H9 (cell line): Measurements from ENCODE around the gene CHST1. TPM values are rescaled to one million over a fixed set of nuclear protein-coding genes. Genes with fewer than 3 reads are reported as not detected.

ENCODE experiments used
- DNase-seq: peaks from one replicate; pipeline ENCODE4 v3.0.0-alpha.2; 2017
- H2AFZ ChIP-seq: one replicate; pipeline ENCODE4 v1.6.1; 2013; ENCODE audit warnings: mild to moderate bottlenecking, low read length, control low read depth, moderate library complexity
- H2AK5ac ChIP-seq: 2 replicates; pipeline ENCODE4 v1.6.1; 2013; ENCODE audit warnings: low read length, control low read depth, mixed read lengths; ENCODE audit not compliant: insufficient read length
- H2BK120ac ChIP-seq: one replicate; pipeline ENCODE4 v1.6.1; 2013; ENCODE audit warnings: low read depth, mild to moderate bottlenecking, low read length, control low read depth, inconsistent platforms; ENCODE audit not compliant: poor library complexity, severe bottlenecking
- H2BK12ac ChIP-seq: 2 replicates; pipeline ENCODE4 v1.6.1; 2013; ENCODE audit warnings: low read length, control low read depth, mixed read lengths, low read depth; ENCODE audit not compliant: insufficient read length
- H2BK15ac ChIP-seq: 2 replicates; pipeline ENCODE4 v1.6.1; 2013; ENCODE audit warnings: low read depth, low read length, control low read depth
- H2BK20ac ChIP-seq: one replicate; pipeline ENCODE4 v1.6.1; 2013; ENCODE audit warnings: low read depth, mild to moderate bottlenecking, low read length, control low read depth, inconsistent platforms; ENCODE audit not compliant: poor library complexity, severe bottlenecking
- H2BK5ac ChIP-seq: 2 replicates; pipeline ENCODE4 v1.6.1; 2013; ENCODE audit warnings: low read length, control low read depth, mixed read lengths; ENCODE audit not compliant: insufficient read length
- H3K14ac ChIP-seq: 2 replicates; pipeline ENCODE4 v1.6.1; 2013; ENCODE audit warnings: low read length, control low read depth; ENCODE audit not compliant: insufficient read depth
- H3K18ac ChIP-seq: 2 replicates; pipeline ENCODE4 v1.6.1; 2013; ENCODE audit warnings: low read depth, mild to moderate bottlenecking, mixed read lengths, low read length, control low read depth; ENCODE audit not compliant: insufficient read length
- H3K23ac ChIP-seq: 2 replicates; pipeline ENCODE4 v1.6.1; 2013; ENCODE audit warnings: low read length, control low read depth, mixed read lengths, low read depth; ENCODE audit not compliant: insufficient read length
- H3K23me2 ChIP-seq: 2 replicates; pipeline ENCODE4 v1.6.1; 2013; ENCODE audit warnings: low read depth, mild to moderate bottlenecking, mixed read lengths, low read length, control low read depth; ENCODE audit not compliant: insufficient read length, poor library complexity, severe bottlenecking
- H3K27ac ChIP-seq: 2 replicates; pipeline ENCODE4 v1.5.1; 2013; ENCODE audit warnings: low read length, control low read depth, mixed read lengths, low read depth; ENCODE audit not compliant: insufficient read length
- H3K27me3 ChIP-seq: 2 replicates; pipeline ENCODE4 v1.6.1; 2013; ENCODE audit warnings: low read length, control low read depth, inconsistent platforms; ENCODE audit not compliant: insufficient read depth
- H3K4ac ChIP-seq: 2 replicates; pipeline ENCODE4 v1.6.1; 2013; ENCODE audit warnings: low read depth, mild to moderate bottlenecking, control low read depth, inconsistent platforms, low read length, moderate library complexity
- H3K4me1 ChIP-seq: 2 replicates; pipeline ENCODE4 v1.6.1; 2013; ENCODE audit warnings: low read length, control low read depth, inconsistent platforms; ENCODE audit not compliant: insufficient read depth
- H3K4me2 ChIP-seq: 2 replicates; pipeline ENCODE4 v1.6.1; 2013; ENCODE audit warnings: low read length, control low read depth, mixed read lengths; ENCODE audit not compliant: insufficient read length, insufficient read depth
- H3K56ac ChIP-seq: 2 replicates; pipeline ENCODE4 v1.6.1; 2013; ENCODE audit warnings: low read depth, mild to moderate bottlenecking, mixed read lengths, low read length, control low read depth; ENCODE audit not compliant: insufficient read length
- H3K79me1 ChIP-seq: 2 replicates; pipeline ENCODE4 v1.6.1; 2013; ENCODE audit warnings: low read depth, mild to moderate bottlenecking, moderate library complexity, low read length, control low read depth, inconsistent platforms; ENCODE audit not compliant: insufficient read depth, poor library complexity, severe bottlenecking
- H3K79me2 ChIP-seq: 2 replicates; pipeline ENCODE4 v1.6.1; 2013; ENCODE audit warnings: low read length, control low read depth, inconsistent platforms; ENCODE audit not compliant: insufficient read depth
- H3K9ac ChIP-seq: 2 replicates; pipeline ENCODE4 v1.6.1; 2013; ENCODE audit warnings: low read length, control low read depth, mixed read lengths; ENCODE audit not compliant: insufficient read length; ENCODE audit errors: extremely low read depth
- H3K9me3 ChIP-seq: one replicate; pipeline ENCODE4 v1.6.1; 2013; ENCODE audit warnings: low read depth, low read length, inconsistent platforms; ENCODE audit not compliant: control insufficient read depth
- H3T11ph ChIP-seq: one replicate; pipeline ENCODE4 v1.6.1; 2013; ENCODE audit warnings: mild to moderate bottlenecking, low read length, control low read depth, inconsistent platforms
- H4K20me1 ChIP-seq: one replicate; pipeline ENCODE4 v1.6.1; 2013; ENCODE audit not compliant: control insufficient read depth, insufficient read length, insufficient read depth
- H4K5ac ChIP-seq: 2 replicates; pipeline ENCODE4 v1.6.1; 2013; ENCODE audit warnings: low read depth, mild to moderate bottlenecking, mixed read lengths, low read length, control low read depth; ENCODE audit not compliant: insufficient read length
- H4K8ac ChIP-seq: replicated peaks from 2 replicates; pipeline ENCODE4 v1.6.1; 2013; ENCODE audit warnings: low read length, control low read depth, mixed read lengths, low read depth; ENCODE audit not compliant: insufficient read length
- H4K91ac ChIP-seq: 2 replicates; pipeline ENCODE4 v1.6.1; 2013; ENCODE audit warnings: low read depth, mild to moderate bottlenecking, moderate library complexity, mixed read lengths, low read length, control low read depth; ENCODE audit not compliant: insufficient read length
- H3K27ac Mint-ChIP-seq, 3 experiments: 2 replicates in 2 of 3; 3 replicates in 1 of 3; pipeline ENCODE4 v1.8.0; 2020 to 2021; ENCODE audit warnings: mixed read lengths in 3 of 3, mild to moderate bottlenecking in 1 of 3, moderate library complexity in 1 of 3
- H3K27me3 Mint-ChIP-seq: 2 replicates; pipeline ENCODE4 v1.8.0; 2021; ENCODE audit warnings: low read depth, mild to moderate bottlenecking, moderate library complexity, mixed read lengths
- H3K36me3 Mint-ChIP-seq, 3 experiments: 2 replicates in 2 of 3; 3 replicates in 1 of 3; pipeline ENCODE4 v1.8.0; 2020 to 2021; ENCODE audit warnings: low read depth in 3 of 3, mixed read lengths in 3 of 3; ENCODE audit not compliant: insufficient read depth in 1 of 3
- H3K4me1 Mint-ChIP-seq, 2 experiments: 2 replicates each; pipeline ENCODE4 v1.8.0; 2020; ENCODE audit warnings: mixed read lengths in 2 of 2
- H3K4me3 Mint-ChIP-seq, 2 experiments: 2 replicates in 1 of 2; 3 replicates in 1 of 2; pipeline ENCODE4 v1.8.0; 2020 to 2021; ENCODE audit warnings: mild to moderate bottlenecking in 2 of 2, mixed read lengths in 2 of 2, moderate library complexity in 1 of 2
- H3K9me3 Mint-ChIP-seq, 2 experiments: 2 replicates in 1 of 2; 3 replicates in 1 of 2; pipeline ENCODE4 v1.8.0; 2020; ENCODE audit warnings: mild to moderate bottlenecking in 2 of 2, mixed read lengths in 2 of 2, moderate library complexity in 1 of 2
- CTCF ChIP-seq: fragments of 200-600 bp; sonication (generic); conservative IDR thresholded peaks from 3 replicates; pipeline ENCODE4 v1.8.0; 2021; ENCODE audit warnings: antibody characterized with exemption, mild to moderate bottlenecking
- WGBS: extraction: QIAGEN DNeasy Blood & Tissue Kit; methylation state at CpG from one replicate; pipeline ENCODE4 v1.1.7; 2013; ENCODE audit warnings: missing lambda C conversion rate, low lambda C conversion rate, mixed read lengths; ENCODE audit not compliant: insufficient read length; ENCODE audit errors: extremely low coverage; 5-methylcytosine and 5-hydroxymethylcytosine counted together
- total RNA-seq: library from RNA; stranded (reverse); gene quantifications from 2 replicates; pipeline ENCODE4 v1.2.1, GENCODE V29; 2021

Gene CHST1
- total RNA-seq, 1 experiment from 2014 or later: 0.57 TPM

GRCh38 chr11:45622283-45622682 is 43.1 kb downstream of the CHST1 start:
- no peak overlapping the region for H3K4me2 ChIP-seq
- H2BK5ac ChIP-seq: no peak overlapping the region
- no peak overlapping the region for H2BK12ac ChIP-seq
- no peak overlapping the region for H3K4ac ChIP-seq
- H2AFZ ChIP-seq: no peak overlapping the region
- H2BK20ac ChIP-seq: no peak overlapping the region
- H3K23me2 ChIP-seq: no peaks in the 10 kb centered on the region
- no peak overlapping the region for H3K56ac ChIP-seq
- no peaks in the 10 kb centered on the region for H3K4me1 ChIP-seq
- H3K36me3 Mint-ChIP-seq: peaks cover 0 to 2% (median 2%) of the 10 kb centered on the region in 3 experiments; a peak in 2 of 7 replicates
- H3K18ac ChIP-seq: no peak overlapping the region
- no peak overlapping the region for H4K5ac ChIP-seq
- H3K27me3 Mint-ChIP-seq: peaks cover 19% of the 10 kb centered on the region
- no peak overlapping the region for H3K23ac ChIP-seq
- no peaks in the 10 kb centered on the region for H3K79me1 ChIP-seq
- no CpG with 5 or more reads among the region's 2 CpGs for WGBS
- H3T11ph ChIP-seq: no peak overlapping the region
- H3K9ac ChIP-seq: no peak overlapping the region
- H3K9me3 ChIP-seq: no peaks in the 10 kb centered on the region
- no peak overlapping the region for H2BK15ac ChIP-seq
- H4K8ac ChIP-seq: no peak overlapping the region
- H3K4me3 Mint-ChIP-seq: no peak overlapping the region
- no peaks in the 10 kb centered on the region for H4K20me1 ChIP-seq
- DNase-seq: no peak
- H3K79me2 ChIP-seq: no peaks in the 10 kb centered on the region
- H3K27me3 ChIP-seq: no peaks in the 10 kb centered on the region
- H3K9me3 Mint-ChIP-seq: peaks cover 2 to 12% of the 10 kb centered on the region in 2 experiments; a peak in 3 of 5 replicates
- no peak overlapping the region for H2BK120ac ChIP-seq
- H2AK5ac ChIP-seq: no peak overlapping the region
- TF ChIP-seq CTCF: no peak
- no peak overlapping the region for H3K14ac ChIP-seq
- peaks cover 12 to 15% of the 10 kb centered on the region in 2 experiments for H3K4me1 Mint-ChIP-seq
- no peak overlapping the region for H3K27ac ChIP-seq
- H4K91ac ChIP-seq: no peak overlapping the region
- no peak overlapping the region; a peak in 1 of 7 replicates for H3K27ac Mint-ChIP-seq
